Natural killer cell (primary cell): ENCODE results near the gene PCDH7. TPM values are rescaled to one million over a fixed set of nuclear protein-coding genes. Genes with fewer than 3 reads are reported as not detected.

ENCODE experiments used
- ATAC-seq, 3 donors: fragments of 150-1000 bp in 2 of 3; fragments of 200-7000 bp in 1 of 3; cut with Tn5 transposase; 1 replicate in 1 of 3; 2 replicates in 2 of 3; pipeline ENCODE4 v1.10.0; 2021; ENCODE audit warnings: mild to moderate bottlenecking in 2 of 3, moderate library complexity in 2 of 3
- DNase-seq, 2 donors: peaks; one replicate each; pipeline versions ENCODE4 v3.0.0 to v3.0.0-alpha.2; 2013 to 2021; ENCODE audit warnings: mixed read lengths in 1 of 2
- H3K27ac ChIP-seq: one replicate; pipeline ENCODE4 v1.5.1; 2013; ENCODE audit warnings: mild to moderate bottlenecking, low read length
- H3K27me3 ChIP-seq: one replicate; pipeline ENCODE4 v1.6.1; 2013; ENCODE audit warnings: low read length; ENCODE audit not compliant: control insufficient read depth, insufficient read depth
- H3K36me3 ChIP-seq: one replicate; pipeline ENCODE4 v1.6.1; 2013; ENCODE audit warnings: low read length; ENCODE audit not compliant: control insufficient read depth, insufficient read depth
- H3K4me1 ChIP-seq: one replicate; pipeline ENCODE4 v1.6.1; 2013; ENCODE audit warnings: low read length; ENCODE audit not compliant: control insufficient read depth, insufficient read depth
- H3K4me3 ChIP-seq: one replicate; pipeline ENCODE4 v1.5.1; 2013; ENCODE audit warnings: low read length
- H3K9me3 ChIP-seq: one replicate; pipeline ENCODE4 v1.6.1; 2013; ENCODE audit warnings: low read length; ENCODE audit not compliant: control insufficient read depth, insufficient read depth
- H3K27ac Mint-ChIP-seq, 2 donors: one replicate each; pipeline ENCODE4 v1.8.0; 2022; ENCODE audit warnings: mild to moderate bottlenecking in 2 of 2, mixed read lengths in 2 of 2, moderate library complexity in 1 of 2
- H3K27me3 Mint-ChIP-seq, 2 donors: one replicate each; pipeline ENCODE4 v1.8.0; 2022; ENCODE audit warnings: low read depth in 2 of 2, mixed read lengths in 2 of 2
- H3K36me3 Mint-ChIP-seq: one replicate; pipeline ENCODE4 v1.8.0; 2022; ENCODE audit warnings: mixed read lengths
- H3K4me1 Mint-ChIP-seq, 2 donors: one replicate each; pipeline ENCODE4 v1.8.0; 2022; ENCODE audit warnings: mixed read lengths in 2 of 2
- H3K4me3 Mint-ChIP-seq: one replicate; pipeline ENCODE4 v1.8.0; 2022; ENCODE audit warnings: mild to moderate bottlenecking, moderate library complexity, mixed read lengths
- H3K9me3 Mint-ChIP-seq, 2 donors: one replicate each; pipeline ENCODE4 v1.8.0; 2022; ENCODE audit warnings: mixed read lengths in 2 of 2
- WGBS: methylation state at CpG from one replicate; pipeline ENCODE4 v1.1.7; 2013; ENCODE audit warnings: missing lambda C conversion rate; ENCODE audit not compliant: insufficient coverage; 5-methylcytosine and 5-hydroxymethylcytosine counted together
- intact Hi-C: fragments of 100-400 bp; cut with micrococcal nuclease; formaldehyde crosslinking; loops from one replicate; pipeline ENCODE4 v1.14.2; 2022
- total RNA-seq, 4 donors: library from RNA; stranded (reverse); fragments of 120-200 nt in 1 of 4; gene quantifications; one replicate each; pipeline versions ENCODE4 v1.2.3 to v1.2.4, GENCODE V29; 2013 to 2022
- TF ChIP-seq, protein P1 (sequence below): fragments of 200-600 bp; IDR thresholded peaks from one replicate; pipeline ENCODE4 v1.8.0; 2022; ENCODE audit warnings: antibody characterized with exemption

The PCDH7 gene
- total RNA-seq, 3 donors from 2014 or later (not counting 1 experiment from before 2014, with no cell fraction given): not detected

DNA sequence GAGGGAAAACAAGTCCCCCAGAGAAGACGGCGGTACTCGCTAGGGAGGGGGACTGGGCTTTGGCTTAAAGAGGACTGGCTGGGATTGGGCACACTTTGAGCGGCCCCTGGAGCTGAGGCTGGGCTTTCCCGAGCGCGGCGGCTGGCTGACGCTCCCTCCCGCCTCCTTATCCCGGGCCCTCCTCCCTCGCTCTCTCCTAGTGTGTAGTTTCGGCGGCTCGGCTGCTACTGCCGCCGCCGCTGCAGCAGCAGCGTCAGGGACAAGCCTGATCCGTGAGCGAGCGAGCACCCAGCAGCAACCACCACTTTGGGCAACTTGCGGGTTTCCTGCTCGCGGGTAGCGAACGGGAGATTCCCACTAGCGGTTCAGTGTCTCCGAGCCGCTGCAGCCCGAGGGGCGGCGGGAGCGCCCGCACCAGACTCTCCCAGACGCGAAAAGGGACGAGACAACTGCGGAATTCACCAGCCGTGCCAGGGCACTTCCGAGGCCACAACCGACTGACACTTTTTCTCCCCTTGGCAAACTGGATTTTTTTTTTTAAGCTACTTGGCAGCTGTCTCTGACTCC is 632 bp upstream of the PCDH7 start:
- WGBS: 1% methylated on average over 42 of the region's 42 CpGs
- peaks cover 0 to 2% of the 10 kb centered on the region in 2 donors for H3K9me3 Mint-ChIP-seq
- Histone ChIP-seq H3K27me3 (peaks cover 33% of the 10 kb centered on the region), H3K4me3 (no peak overlapping the region), H3K9me3 (peaks cover 5% of the 10 kb centered on the region), H3K36me3 (no peaks in the 10 kb centered on the region), H3K27ac (no peak overlapping the region), H3K4me1 (peaks cover 53% of the 10 kb centered on the region)
- intact Hi-C loops: no loop called here
- H3K36me3 Mint-ChIP-seq: peaks cover 6% of the 10 kb centered on the region
- peaks cover 26 to 29% of the 10 kb centered on the region in 2 donors for H3K4me1 Mint-ChIP-seq
- H3K4me3 Mint-ChIP-seq: peak overlapping the region; percentile 25
- H3K27ac Mint-ChIP-seq: no peak overlapping the region
- peaks cover 32 to 50% of the 10 kb centered on the region in 2 donors for H3K27me3 Mint-ChIP-seq
- DNase-seq (peak in 1 of 2 donors; percentile 2), ATAC-seq (no peak)
- TF ChIP-seq, protein P1, sequence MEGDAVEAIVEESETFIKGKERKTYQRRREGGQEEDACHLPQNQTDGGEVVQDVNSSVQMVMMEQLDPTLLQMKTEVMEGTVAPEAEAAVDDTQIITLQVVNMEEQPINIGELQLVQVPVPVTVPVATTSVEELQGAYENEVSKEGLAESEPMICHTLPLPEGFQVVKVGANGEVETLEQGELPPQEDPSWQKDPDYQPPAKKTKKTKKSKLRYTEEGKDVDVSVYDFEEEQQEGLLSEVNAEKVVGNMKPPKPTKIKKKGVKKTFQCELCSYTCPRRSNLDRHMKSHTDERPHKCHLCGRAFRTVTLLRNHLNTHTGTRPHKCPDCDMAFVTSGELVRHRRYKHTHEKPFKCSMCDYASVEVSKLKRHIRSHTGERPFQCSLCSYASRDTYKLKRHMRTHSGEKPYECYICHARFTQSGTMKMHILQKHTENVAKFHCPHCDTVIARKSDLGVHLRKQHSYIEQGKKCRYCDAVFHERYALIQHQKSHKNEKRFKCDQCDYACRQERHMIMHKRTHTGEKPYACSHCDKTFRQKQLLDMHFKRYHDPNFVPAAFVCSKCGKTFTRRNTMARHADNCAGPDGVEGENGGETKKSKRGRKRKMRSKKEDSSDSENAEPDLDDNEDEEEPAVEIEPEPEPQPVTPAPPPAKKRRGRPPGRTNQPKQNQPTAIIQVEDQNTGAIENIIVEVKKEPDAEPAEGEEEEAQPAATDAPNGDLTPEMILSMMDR: no peak

DNA sequence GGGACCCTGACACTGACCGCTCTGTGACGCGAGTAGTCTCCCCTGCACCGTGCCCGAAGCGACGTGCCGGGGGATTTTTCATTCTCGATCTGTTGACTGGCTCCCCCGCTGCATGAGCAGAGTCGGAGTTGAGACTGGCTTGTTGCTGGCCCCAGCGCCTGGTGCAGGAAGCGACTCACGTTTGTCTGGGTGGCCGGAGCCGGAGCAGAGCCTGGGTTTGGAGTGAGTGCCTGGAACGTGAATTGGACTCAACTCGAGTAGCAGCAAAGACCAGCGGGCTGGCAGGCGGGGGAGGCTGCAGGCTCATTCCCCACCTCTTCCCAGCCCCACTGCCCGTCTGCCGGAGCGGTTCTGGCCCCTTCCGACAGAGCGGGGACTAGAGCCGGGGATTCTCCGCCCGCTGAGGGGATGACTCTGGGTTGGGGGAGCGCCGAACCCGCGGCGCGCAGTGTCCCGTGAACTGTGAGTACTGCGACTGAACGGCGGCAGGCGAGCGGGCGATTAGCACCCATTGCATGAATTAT is 554 bp downstream of the PCDH7 start:
- Mint-ChIP-seq H3K36me3 (peaks cover 6% of the 10 kb centered on the region), H3K9me3 (peaks cover 0 to 2% of the 10 kb centered on the region in 2 donors), H3K4me1 (peaks cover 26 to 27% of the 10 kb centered on the region in 2 donors), H3K27me3 (peaks cover 32 to 50% of the 10 kb centered on the region in 2 donors), H3K27ac (no peak overlapping the region), H3K4me3 (peak overlapping the region; percentile 67)
- TF ChIP-seq, protein P1: no peak
- Histone ChIP-seq H3K9me3 (peaks cover 5% of the 10 kb centered on the region), H3K4me1 (peaks cover 53% of the 10 kb centered on the region), H3K4me3 (no peak overlapping the region), H3K36me3 (no peaks in the 10 kb centered on the region), H3K27ac (no peak overlapping the region), H3K27me3 (peaks cover 33% of the 10 kb centered on the region)
- ATAC-seq (no peak), DNase-seq (no peak)
- intact Hi-C loops: no loop called here
- 4% methylated on average over 41 of the region's 41 CpGs for WGBS

DNA sequence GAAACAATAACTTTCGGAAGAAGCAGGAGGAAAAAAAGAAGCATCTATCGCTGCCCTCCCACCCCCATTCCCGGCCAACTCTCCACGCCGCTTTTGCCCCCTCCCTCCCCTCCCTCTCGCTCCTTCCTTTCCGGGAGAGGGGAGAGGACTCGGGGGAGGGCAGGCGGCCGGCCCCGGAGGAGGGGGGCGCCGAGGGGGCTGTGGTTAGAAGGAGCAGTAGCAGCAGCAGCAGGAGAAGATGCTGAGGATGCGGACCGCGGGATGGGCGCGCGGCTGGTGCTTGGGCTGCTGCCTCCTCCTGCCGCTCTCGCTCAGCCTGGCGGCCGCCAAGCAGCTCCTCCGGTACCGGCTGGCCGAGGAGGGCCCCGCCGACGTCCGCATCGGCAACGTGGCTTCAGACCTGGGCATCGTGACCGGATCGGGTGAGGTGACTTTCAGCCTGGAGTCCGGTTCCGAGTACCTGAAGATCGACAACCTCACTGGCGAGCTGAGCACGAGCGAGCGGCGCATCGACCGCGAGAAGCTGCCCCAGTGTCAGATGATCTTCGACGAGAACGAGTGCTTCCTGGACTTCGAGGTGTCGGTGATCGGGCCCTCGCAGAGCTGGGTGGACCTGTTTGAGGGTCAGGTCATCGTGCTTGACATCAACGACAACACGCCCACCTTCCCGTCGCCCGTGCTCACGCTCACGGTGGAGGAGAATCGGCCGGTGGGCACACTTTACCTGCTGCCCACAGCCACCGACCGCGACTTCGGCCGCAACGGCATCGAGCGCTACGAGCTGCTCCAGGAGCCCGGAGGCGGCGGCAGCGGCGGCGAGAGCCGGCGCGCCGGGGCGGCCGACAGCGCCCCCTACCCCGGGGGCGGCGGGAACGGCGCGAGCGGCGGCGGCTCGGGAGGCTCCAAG is 1.3 kb downstream of the PCDH7 start:
- H3K4me3 ChIP-seq: no peak overlapping the region
- intact Hi-C loops: no loop called here
- Mint-ChIP-seq H3K4me1 (peaks cover 20 to 21% of the 10 kb centered on the region in 2 donors), H3K9me3 (no peaks in the 10 kb centered on the region), H3K27ac (no peak overlapping the region), H3K27me3 (peaks cover 32 to 43% of the 10 kb centered on the region in 2 donors), H3K4me3 (peak overlapping the region; percentile 67), H3K36me3 (peaks cover 6% of the 10 kb centered on the region)
- peaks cover 33% of the 10 kb centered on the region for H3K27me3 ChIP-seq
- no peaks in the 10 kb centered on the region for H3K36me3 ChIP-seq
- ATAC-seq (peak in 2 of 3 donors; percentile 24 to 25), DNase-seq (peak in 1 of 2 donors; percentile 3)
- 4% methylated on average over 88 of the region's 95 CpGs for WGBS
- peaks cover 53% of the 10 kb centered on the region for H3K4me1 ChIP-seq
- H3K9me3 ChIP-seq: peaks cover 5% of the 10 kb centered on the region
- no peak overlapping the region for H3K27ac ChIP-seq
- TF ChIP-seq, protein P1: no peak
